Measurements from ENCODE around the gene PTPN4. TPM values are rescaled to one million over a fixed set of nuclear protein-coding genes. Genes with fewer than 3 reads are reported as not detected.

Gene PTPN4
- total RNA-seq, 2 experiments from 2014 or later, result 49.3 to 50.6 TPM

DNA sequence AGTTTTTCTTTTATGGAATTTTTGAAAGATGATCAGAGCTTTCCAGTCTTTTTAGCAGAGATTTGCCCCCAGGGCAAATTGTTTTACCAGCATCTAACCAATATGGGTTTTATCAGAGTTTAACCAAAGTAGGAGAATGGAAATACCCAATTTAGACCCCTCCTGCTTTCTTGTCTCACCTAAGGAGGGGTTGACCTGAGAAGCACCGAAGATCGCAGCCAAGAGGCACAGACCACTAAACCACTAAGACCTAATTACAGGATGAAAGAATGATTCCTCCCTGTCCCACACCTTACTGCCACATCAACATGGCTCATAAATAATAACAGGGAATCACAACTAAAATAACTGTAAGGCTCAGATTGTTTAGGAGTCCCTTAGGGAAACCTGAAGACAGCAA, 141.3 kb downstream of the PTPN4 start:
- Histone ChIP-seq H3K79me2 (ENCODE audit: insufficient read depth, low read depth, low read length) (no peaks in the 10 kb centered on the region), H4K20me1 (ENCODE audit: insufficient read depth, low read length) (no peaks in the 10 kb centered on the region), H3K36me3 (ENCODE audit: insufficient read depth, low read length) (peaks cover 32% of the 10 kb centered on the region), H3K4me2 (ENCODE audit: low read length) (no peak overlapping the region), H2AFZ (ENCODE audit: low read length) (no peak overlapping the region), H3K4me3 (ENCODE audit: low read depth, low read length, poor library complexity, severe bottlenecking) (no peak overlapping the region), H3K4me1 (ENCODE audit: insufficient read depth, low read length, poor library complexity, severe bottlenecking) (no peaks in the 10 kb centered on the region), H3K9me2 (ENCODE audit: insufficient read depth, low read length) (no peaks in the 10 kb centered on the region), H3K27ac (ENCODE audit: low read depth, low read length, poor library complexity, severe bottlenecking) (no peak overlapping the region), H3K9me3 (ENCODE audit: low read length) (peaks cover 6% of the 10 kb centered on the region; the same call in 1 of the 2 replicates)
- CTCF ChIA-PET (ENCODE audit: unreplicated experiment), result no interaction called here
- POLR2A ChIA-PET, result no interaction called here
- no TSS peak for BruUV-seq (replicated peaks)
- no peak for DNase-seq (ENCODE audit: low spot score)
- intact Hi-C loops (cut with micrococcal nuclease; ENCODE audit: unreplicated experiment), result no loop called here
- no peak for TF ChIP-seq EZH2phosphoT487 (IDR thresholded peaks at IDR 0.05; ENCODE audit: borderline replicate concordance, low read depth, low read length)
- no peak for TF ChIP-seq CTCF (conservative IDR thresholded peaks at IDR 0.05; ENCODE audit: low read length)

DNA sequence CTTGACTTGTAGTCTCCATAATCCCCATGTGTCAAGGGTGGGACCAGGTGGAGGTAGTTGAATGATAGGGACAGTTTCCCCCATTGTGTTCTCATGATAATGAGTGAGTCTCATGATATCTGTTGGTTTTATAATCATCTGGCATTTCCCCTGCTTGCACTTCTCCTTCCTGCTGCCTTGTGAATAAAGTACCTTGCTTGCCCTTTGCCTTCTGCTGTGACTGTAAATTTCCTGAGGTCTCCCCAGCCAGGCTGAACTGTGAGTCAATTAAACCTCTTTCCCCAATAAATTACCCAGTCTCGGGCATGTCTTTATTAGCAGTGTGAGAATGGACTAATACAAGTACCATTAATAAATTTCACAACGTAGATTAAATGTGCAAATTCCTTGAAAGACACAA, 150.8 kb downstream of the PTPN4 start:
- H2AFZ ChIP-seq (ENCODE audit: low read length), result no peak overlapping the region
- H3K4me1 ChIP-seq (ENCODE audit: insufficient read depth, low read length, poor library complexity, severe bottlenecking), result no peaks in the 10 kb centered on the region
- no peak for DNase-seq (ENCODE audit: low spot score)
- H3K36me3 ChIP-seq (ENCODE audit: insufficient read depth, low read length), result no peaks in the 10 kb centered on the region
- no peak for TF ChIP-seq CTCF (conservative IDR thresholded peaks at IDR 0.05; ENCODE audit: low read length)
- TF ChIP-seq EZH2phosphoT487 (IDR thresholded peaks at IDR 0.05; ENCODE audit: borderline replicate concordance, low read depth, low read length), result no peak
- POLR2A ChIA-PET, result interaction anchor here (0.6 kb wide), 1 partner anchor 23 kb away, joined by 3 read pairs; no protein-coding TSS in a partner anchor
- no peak overlapping the region for H3K4me3 ChIP-seq (ENCODE audit: low read depth, low read length, poor library complexity, severe bottlenecking)
- no peaks in the 10 kb centered on the region for H3K79me2 ChIP-seq (ENCODE audit: insufficient read depth, low read depth, low read length)
- no TSS peak for BruUV-seq (replicated peaks)
- H3K4me2 ChIP-seq (ENCODE audit: low read length), result no peak overlapping the region
- no peak overlapping the region for H3K27ac ChIP-seq (ENCODE audit: low read depth, low read length, poor library complexity, severe bottlenecking)
- no peaks in the 10 kb centered on the region for H4K20me1 ChIP-seq (ENCODE audit: insufficient read depth, low read length)
- no peaks in the 10 kb centered on the region for H3K9me2 ChIP-seq (ENCODE audit: insufficient read depth, low read length)
- CTCF ChIA-PET (ENCODE audit: unreplicated experiment), result no interaction called here
- no peaks in the 10 kb centered on the region for H3K9me3 ChIP-seq (ENCODE audit: low read length)
- intact Hi-C loops (cut with micrococcal nuclease; ENCODE audit: unreplicated experiment), result no loop called here

DNA sequence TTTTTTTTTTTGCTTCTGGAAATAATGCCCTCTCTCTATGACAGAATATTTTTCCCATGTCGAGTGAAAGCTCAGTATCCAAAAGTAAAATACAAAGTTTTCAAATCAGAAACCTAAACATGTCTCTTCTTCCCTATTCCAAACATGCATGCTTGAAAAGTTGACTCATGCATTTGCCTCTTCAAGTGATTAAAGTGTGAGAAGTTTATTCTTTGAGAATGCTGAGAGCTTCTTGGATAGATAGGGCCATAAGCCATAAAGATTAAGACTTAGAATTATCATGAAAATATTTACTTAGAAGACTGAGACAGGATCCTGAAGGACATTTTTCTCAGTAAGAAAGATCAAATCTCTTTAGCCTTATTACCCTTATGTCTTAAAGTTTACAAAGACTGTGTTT, 154.5 kb downstream of the PTPN4 start:
- TF ChIP-seq EZH2phosphoT487 (IDR thresholded peaks at IDR 0.05; ENCODE audit: borderline replicate concordance, low read depth, low read length), result no peak
- TF ChIP-seq CTCF (conservative IDR thresholded peaks at IDR 0.05; ENCODE audit: low read length), result no peak
- BruUV-seq (replicated peaks), result no TSS peak
- intact Hi-C loops (cut with micrococcal nuclease; ENCODE audit: unreplicated experiment), result no loop called here
- H3K36me3 ChIP-seq (ENCODE audit: insufficient read depth, low read length), result no peaks in the 10 kb centered on the region
- no peaks in the 10 kb centered on the region for H4K20me1 ChIP-seq (ENCODE audit: insufficient read depth, low read length)
- no peaks in the 10 kb centered on the region for H3K9me2 ChIP-seq (ENCODE audit: insufficient read depth, low read length)
- CTCF ChIA-PET (ENCODE audit: unreplicated experiment), result no interaction called here
- H3K9me3 ChIP-seq (ENCODE audit: low read length), result no peaks in the 10 kb centered on the region
- H2AFZ ChIP-seq (ENCODE audit: low read length), result no peak overlapping the region
- H3K4me3 ChIP-seq (ENCODE audit: low read depth, low read length, poor library complexity, severe bottlenecking), result no peak overlapping the region
- POLR2A ChIA-PET, result interaction anchor here (0.6 kb wide), 1 partner anchor 72 kb away, joined by 3 read pairs; no protein-coding TSS in a partner anchor
- no peaks in the 10 kb centered on the region for H3K4me1 ChIP-seq (ENCODE audit: insufficient read depth, low read length, poor library complexity, severe bottlenecking)
- no peak overlapping the region for H3K27ac ChIP-seq (ENCODE audit: low read depth, low read length, poor library complexity, severe bottlenecking)
- no peak for DNase-seq (ENCODE audit: low spot score)
- no peak overlapping the region for H3K4me2 ChIP-seq (ENCODE audit: low read length)
- no peaks in the 10 kb centered on the region for H3K79me2 ChIP-seq (ENCODE audit: insufficient read depth, low read depth, low read length)

All from OCI-LY7 (cell line).